CD14-positive monocyte (primary cell): ENCODE measurements around the gene NAT16. TPM values are rescaled to one million over a fixed set of nuclear protein-coding genes. Genes with fewer than 3 reads are reported as not detected.

Source experiments
- DNase-seq, 3 donors: peaks; one replicate each; pipeline ENCODE4 v3.0.0-alpha.2; 2011 to 2022
- H2AFZ ChIP-seq: 2 replicates; pipeline ENCODE4 v1.6.0; 2012; ENCODE audit warnings: mild to moderate bottlenecking, low read depth, low read length, inconsistent platforms; ENCODE audit not compliant: insufficient read depth, poor library complexity, severe bottlenecking
- H3K27ac ChIP-seq, 2 donors: 1 replicate in 1 of 2; 2 replicates in 1 of 2; pipeline ENCODE4 v1.5.1; 2012 to 2013; ENCODE audit warnings: low read length in 2 of 2, control low read depth in 1 of 2, inconsistent platforms in 1 of 2, low read depth in 1 of 2, mild to moderate bottlenecking in 1 of 2
- H3K27me3 ChIP-seq, 2 donors: one replicate each; pipeline versions ENCODE4 v1.6.0 to v1.6.1; 2011 to 2013; ENCODE audit warnings: low read length in 2 of 2; ENCODE audit not compliant: control insufficient read depth in 2 of 2, insufficient read depth in 2 of 2
- H3K36me3 ChIP-seq, 2 donors: replicated peaks in 1 of 2; 1 replicate in 1 of 2; 2 replicates in 1 of 2; pipeline versions ENCODE4 v1.5.1 to v1.6.1; 2012 to 2013; ENCODE audit warnings: low read length in 2 of 2, control low read depth in 1 of 2, inconsistent platforms in 1 of 2, mild to moderate bottlenecking in 1 of 2; ENCODE audit not compliant: insufficient read depth in 2 of 2, control insufficient read depth in 1 of 2
- H3K4me1 ChIP-seq, 2 donors: 1 replicate in 1 of 2; 2 replicates in 1 of 2; pipeline versions ENCODE4 v1.5.1 to v1.6.1; 2012 to 2013; ENCODE audit warnings: low read length in 2 of 2, control low read depth in 1 of 2, inconsistent platforms in 1 of 2, mild to moderate bottlenecking in 1 of 2, moderate library complexity in 1 of 2; ENCODE audit not compliant: insufficient read depth in 2 of 2, control insufficient read depth in 1 of 2
- H3K4me2 ChIP-seq: replicated peaks from 2 replicates; pipeline ENCODE3; 2012; ENCODE audit warnings: low read length, moderate library complexity, mild to moderate bottlenecking; ENCODE audit not compliant: poor library complexity, severe bottlenecking; ENCODE audit errors: extremely low read depth
- H3K4me3 ChIP-seq, 3 experiments: fragments of 200-600 bp in 1 of 3; sonication (generic) in 1 of 3; replicated peaks in 1 of 3; 1 replicate in 2 of 3; 2 replicates in 1 of 3; pipeline ENCODE4 v1.5.1; 2011 to 2013; ENCODE audit warnings: low read length in 3 of 3, mild to moderate bottlenecking in 3 of 3, control low read depth in 2 of 3, low read depth in 2 of 3, inconsistent platforms in 1 of 3, moderate library complexity in 1 of 3
- H3K79me2 ChIP-seq: 2 replicates; pipeline ENCODE4 v1.6.0; 2012; ENCODE audit warnings: mild to moderate bottlenecking, control low read depth, inconsistent platforms, low read length, moderate library complexity; ENCODE audit not compliant: insufficient read depth
- H3K9ac ChIP-seq: 2 replicates; pipeline ENCODE4 v1.6.0; 2017; ENCODE audit warnings: low read length, mild to moderate bottlenecking; ENCODE audit not compliant: insufficient read depth, poor library complexity, severe bottlenecking
- H3K9me3 ChIP-seq, 2 donors: replicated peaks in 1 of 2; 1 replicate in 1 of 2; 2 replicates in 1 of 2; pipeline versions ENCODE4 v1.5.1 to v1.6.1; 2012 to 2013; ENCODE audit warnings: low read length in 2 of 2, control low read depth in 1 of 2; ENCODE audit not compliant: control insufficient read depth in 1 of 2, insufficient read depth in 1 of 2
- H4K20me1 ChIP-seq: 2 replicates; pipeline ENCODE4 v1.6.0; 2012; ENCODE audit warnings: mild to moderate bottlenecking, low read length, control low read depth, moderate library complexity; ENCODE audit not compliant: insufficient read depth
- H3K27ac Mint-ChIP-seq, 7 donors: one replicate each; pipeline ENCODE4 v1.8.0; 2020; ENCODE audit warnings: mild to moderate bottlenecking in 7 of 7, mixed read lengths in 7 of 7, moderate library complexity in 6 of 7, inconsistent platforms in 2 of 7
- H3K27me3 Mint-ChIP-seq, 3 donors: one replicate each; pipeline ENCODE4 v1.8.0; 2021 to 2022; ENCODE audit warnings: low read depth in 3 of 3, mild to moderate bottlenecking in 3 of 3, mixed read lengths in 3 of 3, moderate library complexity in 3 of 3, inconsistent platforms in 1 of 3
- H3K36me3 Mint-ChIP-seq, 2 donors: one replicate each; pipeline ENCODE4 v1.8.0; 2020; ENCODE audit warnings: mixed read lengths in 2 of 2, inconsistent platforms in 1 of 2, mild to moderate bottlenecking in 1 of 2
- H3K4me1 Mint-ChIP-seq: one replicate; pipeline ENCODE4 v1.8.0; 2020; ENCODE audit warnings: mild to moderate bottlenecking, mixed read lengths
- H3K4me3 Mint-ChIP-seq, 2 donors: one replicate each; pipeline ENCODE4 v1.8.0; 2020; ENCODE audit warnings: mild to moderate bottlenecking in 2 of 2, mixed read lengths in 2 of 2, moderate library complexity in 1 of 2
- H3K9me3 Mint-ChIP-seq, 7 donors: one replicate each; pipeline ENCODE4 v1.8.0; 2020 to 2022; ENCODE audit warnings: mixed read lengths in 7 of 7, mild to moderate bottlenecking in 6 of 7, moderate library complexity in 6 of 7, inconsistent platforms in 2 of 7
- CTCF ChIP-seq: fragments of 200-600 bp; IDR thresholded peaks from one replicate; pipeline ENCODE4 v1.8.0; 2022; ENCODE audit warnings: antibody characterized with exemption, mild to moderate bottlenecking
- WGBS: methylation state at CpG from one replicate; pipeline ENCODE4 v1.1.5; 2013; ENCODE audit warnings: missing lambda C conversion rate; ENCODE audit not compliant: insufficient coverage; 5-methylcytosine and 5-hydroxymethylcytosine counted together
- intact Hi-C, 2 donors: fragments of 100-400 bp; cut with micrococcal nuclease; formaldehyde crosslinking; loops; one replicate each; pipeline versions ENCODE4 v1.15.0 to v1.15.1; 2023
- polyA plus RNA-seq, 3 donors: library from polyadenylated mRNA; depleted of rRNA in 1 of 3; unstranded in 2 of 3; stranded (reverse) in 1 of 3; fragments of 300-500 nt in 2 of 3; fragments of >200 nt in 1 of 3; fragmentation: Illumina TruSeq in 2 of 3; gene quantifications; 1 replicate in 2 of 3; 2 replicates in 1 of 3; pipeline ENCODE4 v1.2.3, GENCODE V29; 2012 to 2021

NAT16 gene
- polyA plus RNA-seq, 3 donors: not detected

DNA sequence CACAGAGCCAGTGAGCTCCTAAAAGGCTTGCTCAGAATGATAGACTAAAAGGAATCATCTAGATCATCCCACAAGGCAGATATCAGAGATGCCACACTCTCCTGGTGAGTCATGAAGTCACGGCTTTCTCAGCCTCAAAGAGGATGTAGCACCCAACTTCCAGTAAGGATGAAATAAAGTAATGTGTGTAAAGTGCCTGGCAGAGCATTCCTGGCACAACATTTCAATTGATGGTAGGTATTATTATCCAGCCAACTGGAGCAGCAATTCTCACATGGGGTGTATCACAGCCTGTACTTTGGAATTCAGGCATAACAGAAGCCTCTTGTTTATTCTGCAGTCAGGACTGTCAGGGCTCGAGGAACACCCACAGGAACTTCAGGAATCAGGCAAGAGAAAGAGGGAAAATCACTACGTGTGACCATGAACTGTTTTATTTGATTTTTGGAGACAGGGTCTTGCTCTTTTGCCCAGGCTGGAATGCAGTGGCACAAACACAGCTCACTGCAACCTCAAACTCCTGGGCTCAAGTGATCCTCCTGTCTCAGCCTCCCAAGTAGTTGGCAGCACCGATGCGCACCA lies 5.3 kb upstream of the NAT16 start:
- Histone ChIP-seq H3K9ac (no peak overlapping the region), H3K9me3 (peaks cover 0 to 8% of the 10 kb centered on the region in 2 donors), H3K4me2 (no peak overlapping the region), H2AFZ (no peak overlapping the region), H3K36me3 (no peaks in the 10 kb centered on the region), H3K79me2 (no peaks in the 10 kb centered on the region), H3K27ac (no peak overlapping the region), H3K4me3 (no peak overlapping the region), H3K27me3 (peaks cover 11 to 27% of the 10 kb centered on the region in 2 donors), H3K4me1 (peaks cover 12 to 14% of the 10 kb centered on the region in 2 donors), H4K20me1 (no peaks in the 10 kb centered on the region)
- Mint-ChIP-seq H3K4me3 (peak overlapping the region in 1 of 2 donors; percentile 44), H3K4me1 (peaks cover 17% of the 10 kb centered on the region), H3K36me3 (peaks cover 0 to 4% of the 10 kb centered on the region in 2 donors), H3K9me3 (peaks cover 0 to 13% (median 8%) of the 10 kb centered on the region in 7 donors), H3K27ac (no peak overlapping the region), H3K27me3 (peaks cover 31 to 47% (median 33%) of the 10 kb centered on the region in 3 donors)
- 87% methylated on average over 3 of the region's 5 CpGs for WGBS
- peak in 1 of 3 donors; percentile 49 for DNase-seq
- intact Hi-C loops: loop anchor here in 1 of 2 donors (2.0 kb wide), 1 partner anchor 15 kb away; no protein-coding TSS in a partner anchor
- no peak for TF ChIP-seq CTCF

GRCh38 chr7:101179713-101180112 lies 380 bp downstream of the NAT16 start:
- no peak for DNase-seq
- Histone ChIP-seq H3K36me3 (no peaks in the 10 kb centered on the region), H3K9me3 (peaks cover 0 to 16% of the 10 kb centered on the region in 2 donors), H3K4me1 (no peaks in the 10 kb centered on the region), H3K9ac (no peak overlapping the region), H3K27me3 (peaks cover 53 to 77% of the 10 kb centered on the region in 2 donors), H4K20me1 (no peaks in the 10 kb centered on the region), H3K4me3 (no peak overlapping the region), H3K4me2 (no peak overlapping the region), H3K27ac (no peak overlapping the region), H3K79me2 (no peaks in the 10 kb centered on the region), H2AFZ (no peak overlapping the region)
- TF ChIP-seq CTCF: no peak
- intact Hi-C loops: no loop called here
- H3K27me3 Mint-ChIP-seq: peaks cover 77 to 87% (median 85%) of the 10 kb centered on the region in 3 donors
- peaks cover 8% of the 10 kb centered on the region for H3K4me1 Mint-ChIP-seq
- no peak overlapping the region for H3K27ac Mint-ChIP-seq
- peaks cover 1 to 26% (median 11%) of the 10 kb centered on the region in 7 donors for H3K9me3 Mint-ChIP-seq
- H3K4me3 Mint-ChIP-seq: peak overlapping the region in 1 of 2 donors; percentile 76
- H3K36me3 Mint-ChIP-seq: peaks cover 0 to 5% of the 10 kb centered on the region in 2 donors
- 4% methylated on average over 24 of the region's 27 CpGs for WGBS
